Measurements from ENCODE around the gene GNAS-AS1.

DNA sequence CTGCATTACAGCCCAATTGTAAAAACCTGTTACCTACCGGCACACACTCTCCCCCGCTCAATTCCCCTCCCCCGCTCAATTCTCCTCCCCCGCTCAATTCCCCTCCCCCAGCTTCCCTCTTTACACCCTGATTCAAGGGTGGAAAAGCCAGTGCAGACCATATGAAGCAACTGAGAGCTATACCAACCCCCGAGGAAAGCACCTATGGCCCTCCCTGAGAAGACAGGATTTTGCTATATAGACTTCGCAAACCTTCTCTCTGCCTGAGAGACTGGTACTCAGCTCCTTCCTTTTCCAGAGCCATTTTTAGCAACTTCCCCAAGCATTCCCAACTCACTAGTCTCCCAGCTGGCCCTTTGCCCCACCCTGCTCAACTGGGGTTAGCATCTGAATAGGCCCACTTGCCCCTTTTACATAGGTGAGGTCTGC is 7.6 kb downstream of the GNAS-AS1 start:
- TF ChIP-seq POLR2AphosphoS5 (IDR thresholded peaks at IDR 0.05; ENCODE audit: low read depth, low read length) (no peak), POLR2A (IDR thresholded peaks at IDR 0.05; ENCODE audit: low read depth, low read length) (no peak), TAF1 (IDR thresholded peaks at IDR 0.05; ENCODE audit: borderline replicate concordance, low read depth, low read length) (no peak)

Measured in GM12892 (cell line).